ENCODE measurements around the gene CCDC102A.

Gene CCDC102A

DNA sequence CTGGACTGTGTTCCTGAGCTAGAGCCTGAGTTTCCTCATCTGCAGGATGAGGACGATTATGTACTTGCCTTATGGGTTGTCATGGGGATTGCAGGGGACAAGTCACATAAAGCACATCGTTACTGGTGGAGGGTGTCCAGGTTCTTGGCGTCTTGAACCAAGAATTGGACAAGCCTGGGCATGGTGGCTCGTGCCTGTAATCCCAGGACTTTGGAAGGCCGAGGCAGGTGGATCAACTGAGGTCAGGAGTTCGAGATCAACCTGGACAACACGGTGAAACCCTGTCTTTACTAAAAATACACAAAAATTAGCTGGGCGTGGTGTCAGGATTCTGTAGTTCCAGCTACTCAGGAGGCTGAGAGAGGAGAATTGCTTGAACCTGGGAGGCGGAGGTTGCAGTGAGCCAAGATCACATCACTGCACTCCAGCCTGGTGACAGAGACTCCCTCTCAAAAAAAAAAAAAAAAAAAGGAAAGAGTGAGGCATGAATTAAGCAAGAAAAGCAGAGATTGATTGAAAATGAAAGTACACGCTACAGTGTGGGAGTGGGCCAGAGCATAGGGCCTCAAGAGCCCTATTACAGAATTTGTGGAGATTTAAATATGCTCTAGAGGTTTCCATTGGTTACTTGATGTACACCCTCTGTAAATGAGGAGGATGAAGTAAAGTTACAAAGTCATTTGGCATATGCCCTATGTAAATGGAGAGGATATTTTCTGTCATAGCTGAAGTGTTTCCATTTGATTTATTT lies 36.8 kb upstream of the CCDC102A start:
- H3K36me3 ChIP-seq (ENCODE audit: control insufficient read depth in 2 of 2, insufficient read depth in 1 of 2, low read length in 2 of 2): no peaks in the 10 kb centered on the region
- H3K4me3 ChIP-seq (ENCODE audit: low read depth, low read length): no peak overlapping the region
- no peaks in the 10 kb centered on the region for H3K4me1 ChIP-seq (ENCODE audit: control insufficient read depth, insufficient read depth, low read length)
- TF ChIP-seq, protein P1, sequence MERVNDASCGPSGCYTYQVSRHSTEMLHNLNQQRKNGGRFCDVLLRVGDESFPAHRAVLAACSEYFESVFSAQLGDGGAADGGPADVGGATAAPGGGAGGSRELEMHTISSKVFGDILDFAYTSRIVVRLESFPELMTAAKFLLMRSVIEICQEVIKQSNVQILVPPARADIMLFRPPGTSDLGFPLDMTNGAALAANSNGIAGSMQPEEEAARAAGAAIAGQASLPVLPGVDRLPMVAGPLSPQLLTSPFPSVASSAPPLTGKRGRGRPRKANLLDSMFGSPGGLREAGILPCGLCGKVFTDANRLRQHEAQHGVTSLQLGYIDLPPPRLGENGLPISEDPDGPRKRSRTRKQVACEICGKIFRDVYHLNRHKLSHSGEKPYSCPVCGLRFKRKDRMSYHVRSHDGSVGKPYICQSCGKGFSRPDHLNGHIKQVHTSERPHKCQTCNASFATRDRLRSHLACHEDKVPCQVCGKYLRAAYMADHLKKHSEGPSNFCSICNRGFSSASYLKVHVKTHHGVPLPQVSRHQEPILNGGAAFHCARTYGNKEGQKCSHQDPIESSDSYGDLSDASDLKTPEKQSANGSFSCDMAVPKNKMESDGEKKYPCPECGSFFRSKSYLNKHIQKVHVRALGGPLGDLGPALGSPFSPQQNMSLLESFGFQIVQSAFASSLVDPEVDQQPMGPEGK (tag by site-specific recombination; IDR thresholded peaks at IDR 0.05): no peak
- TF ChIP-seq ZNF24 (tag by site-specific recombination; IDR thresholded peaks at IDR 0.05) (no peak), ZNF600 (tag by site-specific recombination; IDR thresholded peaks at IDR 0.05) (no peak), ZNF214 (tag by site-specific recombination; IDR thresholded peaks at IDR 0.05; ENCODE audit: borderline replicate concordance) (no peak), ZNF404 (tag by site-specific recombination; IDR thresholded peaks at IDR 0.05) (no peak), ZNF174 (tag by site-specific recombination; IDR thresholded peaks at IDR 0.05) (no peak), ZBTB20 (tag by site-specific recombination; IDR thresholded peaks at IDR 0.05) (no peak), ZNF223 (tag by site-specific recombination; IDR thresholded peaks at IDR 0.05) (no peak), ZNF335 (tag by site-specific recombination; conservative IDR thresholded peaks at IDR 0.05) (no peak), ZNF560 (tag by site-specific recombination; IDR thresholded peaks at IDR 0.05; ENCODE audit: borderline replicate concordance) (no peak), ZNF248 (tag by site-specific recombination; IDR thresholded peaks at IDR 0.05) (no peak), ZBTB17 (tag by site-specific recombination; IDR thresholded peaks at IDR 0.05) (no peak), ZNF175 (tag by site-specific recombination; IDR thresholded peaks at IDR 0.05) (no peak), ZNF610 (tag by site-specific recombination; IDR thresholded peaks at IDR 0.05; ENCODE audit: borderline replicate concordance) (no peak)
- TF ChIP-seq, protein P2, sequence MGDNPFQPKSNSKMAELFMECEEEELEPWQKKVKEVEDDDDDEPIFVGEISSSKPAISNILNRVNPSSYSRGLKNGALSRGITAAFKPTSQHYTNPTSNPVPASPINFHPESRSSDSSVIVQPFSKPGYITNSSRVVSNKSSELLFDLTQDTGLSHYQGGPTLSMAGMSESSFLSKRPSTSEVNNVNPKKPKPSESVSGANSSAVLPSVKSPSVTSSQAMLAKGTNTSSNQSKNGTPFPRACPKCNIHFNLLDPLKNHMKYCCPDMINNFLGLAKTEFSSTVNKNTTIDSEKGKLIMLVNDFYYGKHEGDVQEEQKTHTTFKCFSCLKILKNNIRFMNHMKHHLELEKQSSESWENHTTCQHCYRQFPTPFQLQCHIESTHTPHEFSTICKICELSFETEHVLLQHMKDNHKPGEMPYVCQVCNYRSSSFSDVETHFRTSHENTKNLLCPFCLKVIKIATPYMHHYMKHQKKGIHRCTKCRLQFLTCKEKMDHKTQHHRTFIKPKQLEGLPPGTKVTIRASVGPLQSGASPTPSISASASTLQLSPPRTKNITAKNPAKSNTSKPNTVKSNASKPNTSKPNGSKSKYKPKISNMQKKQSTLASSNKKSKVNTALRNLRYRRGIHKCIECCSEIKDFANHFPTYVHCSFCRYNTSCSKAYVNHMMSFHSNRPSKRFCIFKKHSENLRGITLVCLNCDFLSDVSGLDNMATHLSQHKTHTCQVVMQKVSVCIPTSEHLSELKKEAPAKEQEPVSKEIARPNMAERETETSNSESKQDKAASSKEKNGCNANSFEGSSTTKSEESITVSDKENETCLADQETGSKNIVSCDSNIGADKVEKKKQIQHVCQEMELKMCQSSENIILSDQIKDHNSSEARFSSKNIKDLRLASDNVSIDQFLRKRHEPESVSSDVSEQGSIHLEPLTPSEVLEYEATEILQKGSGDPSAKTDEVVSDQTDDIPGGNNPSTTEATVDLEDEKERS (tag by site-specific recombination; IDR thresholded peaks at IDR 0.05): no peak
- TF ChIP-seq, protein P3, sequence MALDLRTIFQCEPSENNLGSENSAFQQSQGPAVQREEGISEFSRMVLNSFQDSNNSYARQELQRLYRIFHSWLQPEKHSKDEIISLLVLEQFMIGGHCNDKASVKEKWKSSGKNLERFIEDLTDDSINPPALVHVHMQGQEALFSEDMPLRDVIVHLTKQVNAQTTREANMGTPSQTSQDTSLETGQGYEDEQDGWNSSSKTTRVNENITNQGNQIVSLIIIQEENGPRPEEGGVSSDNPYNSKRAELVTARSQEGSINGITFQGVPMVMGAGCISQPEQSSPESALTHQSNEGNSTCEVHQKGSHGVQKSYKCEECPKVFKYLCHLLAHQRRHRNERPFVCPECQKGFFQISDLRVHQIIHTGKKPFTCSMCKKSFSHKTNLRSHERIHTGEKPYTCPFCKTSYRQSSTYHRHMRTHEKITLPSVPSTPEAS (tag by site-specific recombination; IDR thresholded peaks at IDR 0.05): no peak
- TF ChIP-seq, protein P4, sequence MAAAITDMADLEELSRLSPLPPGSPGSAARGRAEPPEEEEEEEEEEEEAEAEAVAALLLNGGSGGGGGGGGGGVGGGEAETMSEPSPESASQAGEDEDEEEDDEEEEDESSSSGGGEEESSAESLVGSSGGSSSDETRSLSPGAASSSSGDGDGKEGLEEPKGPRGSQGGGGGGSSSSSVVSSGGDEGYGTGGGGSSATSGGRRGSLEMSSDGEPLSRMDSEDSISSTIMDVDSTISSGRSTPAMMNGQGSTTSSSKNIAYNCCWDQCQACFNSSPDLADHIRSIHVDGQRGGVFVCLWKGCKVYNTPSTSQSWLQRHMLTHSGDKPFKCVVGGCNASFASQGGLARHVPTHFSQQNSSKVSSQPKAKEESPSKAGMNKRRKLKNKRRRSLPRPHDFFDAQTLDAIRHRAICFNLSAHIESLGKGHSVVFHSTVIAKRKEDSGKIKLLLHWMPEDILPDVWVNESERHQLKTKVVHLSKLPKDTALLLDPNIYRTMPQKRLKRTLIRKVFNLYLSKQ (tag by site-specific recombination; IDR thresholded peaks at IDR 0.05; ENCODE audit: borderline replicate concordance): no peak
- TF ChIP-seq, protein P5, sequence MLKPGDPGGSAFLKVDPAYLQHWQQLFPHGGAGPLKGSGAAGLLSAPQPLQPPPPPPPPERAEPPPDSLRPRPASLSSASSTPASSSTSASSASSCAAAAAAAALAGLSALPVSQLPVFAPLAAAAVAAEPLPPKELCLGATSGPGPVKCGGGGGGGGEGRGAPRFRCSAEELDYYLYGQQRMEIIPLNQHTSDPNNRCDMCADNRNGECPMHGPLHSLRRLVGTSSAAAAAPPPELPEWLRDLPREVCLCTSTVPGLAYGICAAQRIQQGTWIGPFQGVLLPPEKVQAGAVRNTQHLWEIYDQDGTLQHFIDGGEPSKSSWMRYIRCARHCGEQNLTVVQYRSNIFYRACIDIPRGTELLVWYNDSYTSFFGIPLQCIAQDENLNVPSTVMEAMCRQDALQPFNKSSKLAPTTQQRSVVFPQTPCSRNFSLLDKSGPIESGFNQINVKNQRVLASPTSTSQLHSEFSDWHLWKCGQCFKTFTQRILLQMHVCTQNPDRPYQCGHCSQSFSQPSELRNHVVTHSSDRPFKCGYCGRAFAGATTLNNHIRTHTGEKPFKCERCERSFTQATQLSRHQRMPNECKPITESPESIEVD (tag by site-specific recombination; IDR thresholded peaks at IDR 0.05): no peak
- TF ChIP-seq, protein P6, sequence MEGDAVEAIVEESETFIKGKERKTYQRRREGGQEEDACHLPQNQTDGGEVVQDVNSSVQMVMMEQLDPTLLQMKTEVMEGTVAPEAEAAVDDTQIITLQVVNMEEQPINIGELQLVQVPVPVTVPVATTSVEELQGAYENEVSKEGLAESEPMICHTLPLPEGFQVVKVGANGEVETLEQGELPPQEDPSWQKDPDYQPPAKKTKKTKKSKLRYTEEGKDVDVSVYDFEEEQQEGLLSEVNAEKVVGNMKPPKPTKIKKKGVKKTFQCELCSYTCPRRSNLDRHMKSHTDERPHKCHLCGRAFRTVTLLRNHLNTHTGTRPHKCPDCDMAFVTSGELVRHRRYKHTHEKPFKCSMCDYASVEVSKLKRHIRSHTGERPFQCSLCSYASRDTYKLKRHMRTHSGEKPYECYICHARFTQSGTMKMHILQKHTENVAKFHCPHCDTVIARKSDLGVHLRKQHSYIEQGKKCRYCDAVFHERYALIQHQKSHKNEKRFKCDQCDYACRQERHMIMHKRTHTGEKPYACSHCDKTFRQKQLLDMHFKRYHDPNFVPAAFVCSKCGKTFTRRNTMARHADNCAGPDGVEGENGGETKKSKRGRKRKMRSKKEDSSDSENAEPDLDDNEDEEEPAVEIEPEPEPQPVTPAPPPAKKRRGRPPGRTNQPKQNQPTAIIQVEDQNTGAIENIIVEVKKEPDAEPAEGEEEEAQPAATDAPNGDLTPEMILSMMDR (tag by site-specific recombination; IDR thresholded peaks at IDR 0.05): no peak
- ChIA-PET POLR2A (interaction anchor here (0.6 kb wide), 1 partner anchor 163 kb away, joined by 3 read pairs; no protein-coding TSS in a partner anchor), CTCF (interaction anchor here (0.7 to 7.3 kb wide), 4 partner anchors 17 to 782 kb away, joined by 3 to 87 read pairs (median 3); partner anchors contain the start of gene KATNB1)
- no peaks in the 10 kb centered on the region for H3K9me3 ChIP-seq (ENCODE audit: control insufficient read depth, insufficient read depth, low read depth, low read length)
- H3K27ac ChIP-seq (ENCODE audit: extremely low read depth, low read depth, low read length): no peak overlapping the region

Data from HEK293 (cell line).